HEK293 (cell line): ENCODE measurements around the gene CFAP73.

Experiments used
- CTCF ChIP-seq: fragments of 450-650 bp; formaldehyde crosslinking; IDR thresholded peaks from 2 replicates; pipeline ENCODE4 v1.5.1; 2016; ENCODE audit warnings: missing biosample characterization, missing genetic modification characterization
- ZNF449 ChIP-seq: fragments of 450-650 bp; formaldehyde crosslinking; IDR thresholded peaks from 2 replicates; pipeline ENCODE4 v1.5.1; 2017; ENCODE audit warnings: missing biosample characterization, mild to moderate bottlenecking, missing genetic modification characterization, moderate library complexity
- ZNF501 ChIP-seq: fragments of 450-650 bp; formaldehyde crosslinking; IDR thresholded peaks from 2 replicates; pipeline ENCODE4 v1.5.1; 2016; ENCODE audit warnings: missing biosample characterization, missing genetic modification characterization
- ZNF747 ChIP-seq: fragments of 450-650 bp; formaldehyde crosslinking; IDR thresholded peaks from 2 replicates; pipeline ENCODE4 v1.5.1; 2016; ENCODE audit warnings: missing biosample characterization, missing genetic modification characterization
- ZXDB ChIP-seq: fragments of 450-650 bp; formaldehyde crosslinking; IDR thresholded peaks from 2 replicates; pipeline ENCODE4 v1.5.1; 2016; ENCODE audit warnings: missing biosample characterization, missing genetic modification characterization

GRCh38 chr12:113197518-113198077 is 48.1 kb downstream of the CFAP73 start:
- TF ChIP-seq CTCF (tag by site-specific recombination) = no peak
- TF ChIP-seq ZNF747 (tag by site-specific recombination) = no peak
- no peak for TF ChIP-seq ZNF449
- TF ChIP-seq ZNF501 (tag by site-specific recombination) = no peak
- TF ChIP-seq ZXDB (tag by site-specific recombination) = no peak
